HS-27A (cell line): Measurements from ENCODE around the gene RNF112.

ENCODE experiments used
- DNase-seq: peaks from one replicate; pipeline ENCODE4 v3.0.0-alpha.2; 2012; ENCODE audit warnings: low read depth, missing footprints

RNF112 gene

DNA sequence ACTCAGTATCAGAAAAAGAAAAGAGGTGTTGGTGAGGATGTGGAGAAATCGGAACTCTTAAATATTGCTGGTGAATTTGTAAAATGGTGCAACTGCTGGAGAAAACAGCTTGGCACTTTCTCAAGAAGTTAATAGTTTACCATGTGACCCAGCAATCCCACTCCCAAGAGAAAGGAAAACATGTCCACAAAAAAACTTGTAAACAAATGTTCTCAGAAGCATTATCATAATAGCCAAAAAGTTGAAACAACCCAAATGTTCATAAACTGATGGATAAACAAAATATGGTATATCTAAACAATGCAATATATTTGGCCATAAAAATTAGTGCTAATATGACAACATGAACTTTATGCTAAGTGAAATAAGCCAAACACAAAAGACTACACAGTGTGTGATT lies 35.3 kb upstream of the RNF112 start:
- no peak for DNase-seq

DNA sequence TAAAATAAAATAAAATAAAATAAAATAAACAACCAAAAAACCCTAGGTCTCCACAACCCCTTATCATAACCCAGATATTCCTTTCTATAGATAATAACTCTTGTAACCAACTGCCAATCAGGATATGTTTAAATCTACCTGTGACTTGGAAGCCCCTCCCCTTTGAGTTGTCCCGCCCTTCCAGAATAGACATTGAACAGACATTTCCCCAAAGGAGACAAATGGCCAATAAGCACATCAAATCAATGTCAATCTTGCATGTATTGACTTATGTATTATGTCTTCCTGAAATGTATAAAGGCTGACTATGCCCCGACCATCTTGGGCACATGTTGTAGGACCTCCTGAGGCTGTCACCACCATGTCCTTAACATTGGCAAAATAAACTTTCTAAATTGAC lies 34.2 kb upstream of the RNF112 start:
- DNase-seq: no peak

DNA sequence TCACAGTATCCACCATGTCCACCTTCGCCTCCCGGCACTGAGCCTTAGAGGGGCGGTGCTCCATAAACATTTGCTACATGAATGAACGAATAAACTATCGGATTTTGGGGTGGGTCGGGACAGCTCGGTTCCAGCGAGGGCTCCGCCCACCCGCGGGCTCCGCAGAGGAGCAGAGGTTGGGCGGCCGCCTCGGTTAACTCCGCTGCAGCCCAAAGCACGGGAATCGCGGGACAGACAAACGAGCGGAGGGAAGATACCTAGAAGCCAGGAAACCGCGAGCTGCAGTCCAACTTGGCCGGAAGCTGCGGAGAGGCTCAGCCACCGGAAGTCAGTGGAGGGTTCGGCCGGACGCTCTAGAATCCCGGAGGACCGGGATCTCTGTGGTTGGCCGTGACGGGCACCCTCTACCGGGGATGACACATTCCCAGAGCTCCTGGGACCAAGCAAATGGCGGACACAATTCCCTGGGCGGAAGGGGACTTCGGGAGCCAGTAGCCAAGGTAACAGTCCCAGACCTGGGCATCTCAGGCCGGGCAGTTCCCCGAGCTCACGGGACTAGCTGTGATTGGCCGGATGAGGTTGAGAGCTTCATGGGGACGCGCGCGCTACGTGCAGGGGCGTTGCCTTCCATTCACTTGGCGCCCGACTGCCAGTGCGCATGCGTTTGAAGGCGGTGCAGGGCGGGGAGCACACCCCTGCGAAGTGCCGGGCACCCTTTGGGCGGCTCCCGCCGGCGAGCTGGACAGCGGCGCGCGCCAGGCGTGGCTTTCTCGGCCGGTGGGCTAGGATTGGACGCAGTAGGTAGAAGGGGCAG lies 33.2 kb upstream of the RNF112 start:
- peak; percentile 100 for DNase-seq

DNA sequence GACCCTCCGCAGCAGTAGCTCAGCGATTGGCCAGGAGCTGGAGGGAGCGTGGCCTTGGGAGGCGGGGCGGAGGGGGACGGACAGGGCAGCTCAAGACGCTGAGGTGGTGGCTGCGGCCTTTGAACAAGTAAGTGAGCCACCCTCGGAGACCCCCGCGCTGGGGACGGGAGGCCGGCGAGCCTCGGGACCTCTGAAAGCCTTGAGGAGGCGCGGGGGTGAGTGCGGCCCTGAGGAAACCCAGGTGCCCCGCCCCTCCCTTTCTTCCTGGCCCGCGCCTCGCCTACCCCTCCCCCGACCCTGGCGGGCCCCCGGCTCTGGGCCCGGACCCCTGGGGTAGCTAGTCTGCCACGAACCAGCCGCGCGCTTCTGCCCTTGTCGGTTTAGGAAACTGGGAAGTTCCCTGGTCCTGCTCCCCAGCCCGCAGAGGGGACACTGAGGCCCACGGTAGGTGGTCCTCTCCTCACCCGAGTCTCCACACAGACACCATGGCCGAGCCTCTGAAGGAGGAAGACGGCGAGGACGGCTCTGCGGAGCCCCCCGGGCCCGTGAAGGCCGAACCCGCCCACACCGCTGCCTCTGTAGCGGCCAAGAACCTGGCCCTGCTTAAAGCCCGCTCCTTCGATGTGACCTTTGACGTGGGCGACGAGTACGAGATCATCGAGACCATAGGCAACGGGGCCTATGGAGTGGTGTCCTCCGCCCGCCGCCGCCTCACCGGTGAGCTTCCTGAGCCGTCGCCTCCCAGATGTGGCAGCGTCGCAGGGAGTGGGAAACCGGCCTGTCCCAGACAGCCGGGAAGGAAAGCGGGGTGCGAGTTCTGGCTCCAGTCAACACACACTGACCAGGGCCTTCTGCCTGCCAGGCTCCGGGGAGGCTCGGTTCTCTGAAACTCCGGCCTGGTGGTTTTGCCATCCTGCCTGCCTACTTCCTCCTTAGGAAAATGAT lies 32.3 kb upstream of the RNF112 start, which contains the start of gene MAPK7:
TSS of gene MAPK7 (plus strand) at position 83 of the 945 bp plus-strand sequence. CDS start at position 486, 403 bp downstream.
- no peak for DNase-seq

DNA sequence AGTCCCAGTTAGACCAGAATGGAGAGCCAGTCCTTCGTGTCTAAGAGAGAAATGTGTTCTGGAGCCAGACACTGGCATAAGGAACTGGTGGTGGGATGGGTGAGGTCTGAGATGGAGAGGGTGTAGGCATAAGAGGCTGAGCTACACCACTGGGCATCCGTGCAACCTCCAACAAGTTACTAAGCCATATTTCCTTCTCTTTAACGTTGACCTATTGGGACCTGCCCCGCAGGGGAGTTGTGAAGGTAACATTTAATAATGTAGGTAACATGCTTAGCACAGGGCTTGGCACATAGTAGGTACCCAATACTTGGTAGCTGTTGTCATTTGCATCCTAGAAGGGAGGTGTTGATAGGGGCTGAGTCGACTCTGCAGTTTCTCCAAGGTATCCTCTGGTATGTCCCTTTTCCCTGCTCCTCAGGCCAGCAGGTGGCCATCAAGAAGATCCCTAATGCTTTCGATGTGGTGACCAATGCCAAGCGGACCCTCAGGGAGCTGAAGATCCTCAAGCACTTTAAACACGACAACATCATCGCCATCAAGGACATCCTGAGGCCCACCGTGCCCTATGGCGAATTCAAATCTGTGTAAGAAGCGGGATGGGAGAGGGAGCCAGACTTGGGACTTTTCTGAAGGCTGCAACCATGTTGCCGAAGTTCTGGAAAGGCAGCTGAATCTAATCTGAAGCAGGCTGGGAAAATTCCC lies 31.5 kb upstream of the RNF112 start:
- DNase-seq: no peak

DNA sequence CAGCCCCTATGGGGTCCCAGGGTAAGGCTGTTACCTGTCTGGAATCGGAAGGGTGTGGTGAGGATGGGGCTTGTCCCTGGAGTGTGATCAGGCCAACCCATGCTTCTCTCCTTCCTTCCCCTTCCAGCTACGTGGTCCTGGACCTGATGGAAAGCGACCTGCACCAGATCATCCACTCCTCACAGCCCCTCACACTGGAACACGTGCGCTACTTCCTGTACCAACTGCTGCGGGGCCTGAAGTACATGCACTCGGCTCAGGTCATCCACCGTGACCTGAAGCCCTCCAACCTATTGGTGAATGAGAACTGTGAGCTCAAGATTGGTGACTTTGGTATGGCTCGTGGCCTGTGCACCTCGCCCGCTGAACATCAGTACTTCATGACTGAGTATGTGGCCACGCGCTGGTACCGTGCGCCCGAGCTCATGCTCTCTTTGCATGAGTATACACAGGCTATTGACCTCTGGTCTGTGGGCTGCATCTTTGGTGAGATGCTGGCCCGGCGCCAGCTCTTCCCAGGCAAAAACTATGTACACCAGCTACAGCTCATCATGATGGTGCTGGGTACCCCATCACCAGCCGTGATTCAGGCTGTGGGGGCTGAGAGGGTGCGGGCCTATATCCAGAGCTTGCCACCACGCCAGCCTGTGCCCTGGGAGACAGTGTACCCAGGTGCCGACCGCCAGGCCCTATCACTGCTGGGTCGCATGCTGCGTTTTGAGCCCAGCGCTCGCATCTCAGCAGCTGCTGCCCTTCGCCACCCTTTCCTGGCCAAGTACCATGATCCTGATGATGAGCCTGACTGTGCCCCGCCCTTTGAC lies 30.3 kb upstream of the RNF112 start:
- DNase-seq: no peak

DNA sequence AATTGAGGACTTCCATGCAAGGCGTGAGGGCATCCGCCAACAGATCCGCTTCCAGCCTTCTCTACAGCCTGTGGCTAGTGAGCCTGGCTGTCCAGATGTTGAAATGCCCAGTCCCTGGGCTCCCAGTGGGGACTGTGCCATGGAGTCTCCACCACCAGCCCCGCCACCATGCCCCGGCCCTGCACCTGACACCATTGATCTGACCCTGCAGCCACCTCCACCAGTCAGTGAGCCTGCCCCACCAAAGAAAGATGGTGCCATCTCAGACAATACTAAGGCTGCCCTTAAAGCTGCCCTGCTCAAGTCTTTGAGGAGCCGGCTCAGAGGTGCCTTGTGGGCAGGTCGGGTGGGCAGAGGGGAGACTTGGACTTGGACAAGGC lies 29.7 kb upstream of the RNF112 start:
- no peak for DNase-seq

DNA sequence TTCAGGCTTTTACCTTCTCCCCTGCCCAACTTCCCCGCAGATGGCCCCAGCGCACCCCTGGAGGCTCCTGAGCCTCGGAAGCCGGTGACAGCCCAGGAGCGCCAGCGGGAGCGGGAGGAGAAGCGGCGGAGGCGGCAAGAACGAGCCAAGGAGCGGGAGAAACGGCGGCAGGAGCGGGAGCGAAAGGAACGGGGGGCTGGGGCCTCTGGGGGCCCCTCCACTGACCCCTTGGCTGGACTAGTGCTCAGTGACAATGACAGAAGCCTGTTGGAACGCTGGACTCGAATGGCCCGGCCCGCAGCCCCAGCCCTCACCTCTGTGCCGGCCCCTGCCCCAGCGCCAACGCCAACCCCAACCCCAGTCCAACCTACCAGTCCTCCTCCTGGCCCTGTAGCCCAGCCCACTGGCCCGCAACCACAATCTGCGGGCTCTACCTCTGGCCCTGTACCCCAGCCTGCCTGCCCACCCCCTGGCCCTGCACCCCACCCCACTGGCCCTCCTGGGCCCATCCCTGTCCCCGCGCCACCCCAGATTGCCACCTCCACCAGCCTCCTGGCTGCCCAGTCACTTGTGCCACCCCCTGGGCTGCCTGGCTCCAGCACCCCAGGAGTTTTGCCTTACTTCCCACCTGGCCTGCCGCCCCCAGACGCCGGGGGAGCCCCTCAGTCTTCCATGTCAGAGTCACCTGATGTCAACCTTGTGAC lies 29.1 kb upstream of the RNF112 start:
- no peak for DNase-seq

DNA sequence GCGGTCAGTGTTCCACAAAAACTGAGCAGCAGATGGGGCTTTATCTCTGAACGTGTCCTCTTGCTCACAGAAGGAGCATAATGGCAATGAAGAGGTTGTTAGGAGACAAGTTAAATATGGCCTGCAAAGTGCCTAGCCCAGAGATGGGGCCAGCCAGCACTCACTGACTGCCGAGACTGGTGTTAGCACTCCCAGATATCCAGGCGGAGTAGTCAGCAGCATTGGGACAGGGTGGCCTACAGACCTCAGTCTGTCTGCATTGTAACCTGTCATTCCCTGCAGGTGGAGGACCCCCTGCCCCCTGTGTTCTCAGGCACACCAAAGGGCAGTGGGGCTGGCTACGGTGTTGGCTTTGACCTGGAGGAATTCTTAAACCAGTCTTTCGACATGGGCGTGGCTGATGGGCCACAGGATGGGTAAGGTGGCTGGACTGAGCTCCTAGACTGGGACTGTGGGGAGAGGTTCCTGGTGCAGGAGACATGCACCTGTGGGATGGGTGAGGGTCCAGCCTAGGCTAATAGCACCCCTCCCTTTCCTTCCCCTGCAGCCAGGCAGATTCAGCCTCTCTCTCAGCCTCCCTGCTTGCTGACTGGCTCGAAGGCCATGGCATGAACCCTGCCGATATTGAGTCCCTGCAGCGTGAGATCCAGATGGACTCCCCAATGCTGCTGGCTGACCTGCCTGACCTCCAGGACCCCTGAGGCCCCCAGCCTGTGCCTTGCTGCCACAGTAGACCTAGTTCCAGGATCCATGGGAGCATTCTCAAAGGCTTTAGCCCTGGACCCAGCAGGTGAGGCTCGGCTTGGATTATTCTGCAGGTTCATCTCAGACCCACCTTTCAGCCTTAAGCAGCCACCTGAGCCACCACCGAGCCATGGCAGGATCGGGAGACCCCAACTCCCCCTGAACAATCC lies 28.2 kb upstream of the RNF112 start:
- no peak for DNase-seq

DNA sequence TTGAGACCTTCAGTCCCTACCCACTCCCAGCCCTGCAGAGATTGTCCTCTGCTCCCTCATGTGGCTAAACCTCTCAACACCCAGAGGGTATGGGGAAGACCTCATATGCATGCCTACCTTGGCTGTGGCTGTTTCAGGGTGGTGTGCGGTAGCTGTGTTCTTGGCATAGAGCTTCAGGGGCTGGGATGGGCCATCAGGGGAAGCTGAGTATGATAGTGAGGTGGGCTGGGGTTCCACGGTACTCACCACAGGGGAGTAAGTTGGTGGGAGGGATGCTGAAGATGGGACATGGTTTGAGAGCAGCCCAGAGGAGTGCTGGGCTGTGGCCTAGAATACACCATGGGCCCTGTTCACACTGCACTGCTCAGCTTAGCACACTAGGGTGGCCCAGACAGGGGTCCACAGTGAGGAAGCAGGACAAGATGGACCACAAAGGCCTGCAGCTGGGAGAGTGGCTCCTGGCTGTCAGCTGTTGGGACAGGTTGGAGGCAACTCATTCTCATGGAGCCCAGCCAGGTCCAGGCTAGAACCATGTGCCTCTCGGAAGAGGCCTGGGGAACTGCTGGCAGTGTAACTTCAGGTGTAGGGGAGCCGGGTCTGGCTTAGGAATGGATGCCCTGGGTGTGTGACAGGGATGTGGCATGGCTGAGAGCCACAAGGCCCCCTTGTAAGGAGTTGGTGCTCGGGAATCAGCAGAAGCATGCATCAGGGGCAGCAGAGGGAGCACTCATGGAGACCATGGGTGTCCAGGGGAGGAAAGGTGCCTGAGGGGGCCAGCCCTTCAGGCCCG lies 27.2 kb upstream of the RNF112 start:
- DNase-seq: no peak

DNA sequence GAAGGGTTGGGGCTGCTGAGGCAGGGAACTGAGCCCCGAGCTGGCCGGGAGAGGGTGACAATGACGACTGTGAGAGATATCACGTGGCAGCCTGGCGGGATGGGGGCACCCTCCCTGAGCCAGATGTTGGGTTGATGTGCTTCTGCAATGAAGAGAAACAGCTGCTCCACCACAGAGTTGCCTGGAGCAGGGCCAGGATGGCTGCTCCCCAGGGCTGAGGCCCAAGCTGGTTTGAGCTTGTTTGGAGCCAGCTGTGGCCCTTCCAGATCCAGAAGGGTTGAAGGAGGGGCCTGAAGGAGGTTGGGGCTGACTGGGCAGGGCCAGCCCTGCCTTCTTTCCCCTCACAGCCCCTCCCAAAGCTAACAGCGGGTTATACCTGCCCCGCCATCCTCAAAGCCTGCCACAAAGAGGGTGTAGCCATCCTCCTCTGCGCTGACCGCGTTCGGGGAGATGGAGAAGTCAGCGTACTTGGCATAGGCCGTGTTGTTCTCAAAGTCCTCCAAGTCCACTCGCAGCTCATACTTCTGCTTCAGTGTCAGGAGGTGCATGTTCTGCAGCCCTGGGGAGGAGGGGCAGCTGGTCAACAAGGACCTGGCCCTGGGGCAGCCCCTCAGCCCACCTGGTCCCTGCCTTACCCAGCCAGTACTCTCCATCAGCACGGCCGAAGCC lies 26.2 kb upstream of the RNF112 start:
- no peak for DNase-seq

DNA sequence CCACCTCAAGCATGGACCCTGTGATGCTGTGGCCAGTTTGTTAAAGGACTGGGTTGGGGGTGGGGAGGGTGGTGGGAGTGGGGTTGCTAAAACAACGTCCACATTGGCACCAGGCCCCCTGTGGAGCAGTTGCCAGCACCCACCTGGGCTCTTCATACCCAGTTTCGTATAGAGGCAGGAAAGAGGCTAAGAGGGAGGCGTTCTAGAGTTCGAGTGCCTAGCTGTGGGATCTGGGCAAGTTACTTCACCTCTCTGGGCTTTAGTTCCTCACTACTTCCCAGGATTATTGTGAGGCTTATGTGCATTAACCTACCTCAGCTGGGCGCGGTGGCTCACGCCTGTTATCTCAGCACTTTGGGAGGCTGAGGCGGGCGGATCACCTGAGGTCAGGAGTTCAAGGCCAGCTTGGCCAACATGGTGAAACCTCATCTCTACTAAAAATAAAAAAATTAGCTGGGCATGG lies 25.5 kb upstream of the RNF112 start:
- no peak for DNase-seq

DNA sequence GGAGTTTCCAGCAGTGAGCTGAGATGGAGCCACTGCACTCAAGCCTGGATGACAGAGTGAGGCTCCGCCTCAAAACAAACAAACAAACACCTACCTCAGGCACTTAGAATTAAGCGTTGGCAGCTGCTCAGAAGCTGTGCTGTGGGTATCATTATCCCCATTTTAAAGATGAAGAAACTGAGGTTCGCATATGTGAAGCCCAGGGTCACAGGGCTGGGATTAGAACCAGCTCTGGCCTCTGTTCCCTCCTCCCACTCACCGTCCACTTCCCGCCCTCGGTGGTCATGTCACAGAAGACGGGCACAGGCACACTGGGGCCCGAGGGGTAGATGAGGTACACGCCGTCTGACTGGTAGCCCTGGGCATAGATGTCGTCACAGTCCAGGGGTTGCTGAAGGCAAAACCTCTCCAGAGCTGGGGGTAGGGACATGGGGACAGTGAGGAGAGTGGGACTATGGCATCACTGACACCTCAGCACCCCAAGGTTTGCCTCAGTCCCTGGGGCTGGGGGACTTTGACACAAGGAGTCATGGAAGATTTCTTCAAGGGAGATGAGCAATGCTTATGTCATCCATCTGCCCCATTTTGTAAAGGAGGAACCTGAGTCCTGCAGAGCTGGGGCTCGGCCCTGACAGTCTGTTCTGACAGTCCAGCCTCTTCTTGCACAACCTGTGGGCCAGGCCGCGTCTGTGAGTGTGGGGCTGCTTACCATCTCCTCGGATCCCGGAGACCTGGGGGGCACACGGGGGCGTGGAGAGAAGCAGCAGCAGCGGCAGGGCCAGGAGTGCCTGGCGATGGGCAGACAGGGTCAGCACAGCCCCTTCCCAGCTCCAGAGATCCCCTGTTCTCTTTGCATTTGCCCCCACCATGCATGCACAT lies 24.7 kb upstream of the RNF112 start:
- DNase-seq: no peak

DNA sequence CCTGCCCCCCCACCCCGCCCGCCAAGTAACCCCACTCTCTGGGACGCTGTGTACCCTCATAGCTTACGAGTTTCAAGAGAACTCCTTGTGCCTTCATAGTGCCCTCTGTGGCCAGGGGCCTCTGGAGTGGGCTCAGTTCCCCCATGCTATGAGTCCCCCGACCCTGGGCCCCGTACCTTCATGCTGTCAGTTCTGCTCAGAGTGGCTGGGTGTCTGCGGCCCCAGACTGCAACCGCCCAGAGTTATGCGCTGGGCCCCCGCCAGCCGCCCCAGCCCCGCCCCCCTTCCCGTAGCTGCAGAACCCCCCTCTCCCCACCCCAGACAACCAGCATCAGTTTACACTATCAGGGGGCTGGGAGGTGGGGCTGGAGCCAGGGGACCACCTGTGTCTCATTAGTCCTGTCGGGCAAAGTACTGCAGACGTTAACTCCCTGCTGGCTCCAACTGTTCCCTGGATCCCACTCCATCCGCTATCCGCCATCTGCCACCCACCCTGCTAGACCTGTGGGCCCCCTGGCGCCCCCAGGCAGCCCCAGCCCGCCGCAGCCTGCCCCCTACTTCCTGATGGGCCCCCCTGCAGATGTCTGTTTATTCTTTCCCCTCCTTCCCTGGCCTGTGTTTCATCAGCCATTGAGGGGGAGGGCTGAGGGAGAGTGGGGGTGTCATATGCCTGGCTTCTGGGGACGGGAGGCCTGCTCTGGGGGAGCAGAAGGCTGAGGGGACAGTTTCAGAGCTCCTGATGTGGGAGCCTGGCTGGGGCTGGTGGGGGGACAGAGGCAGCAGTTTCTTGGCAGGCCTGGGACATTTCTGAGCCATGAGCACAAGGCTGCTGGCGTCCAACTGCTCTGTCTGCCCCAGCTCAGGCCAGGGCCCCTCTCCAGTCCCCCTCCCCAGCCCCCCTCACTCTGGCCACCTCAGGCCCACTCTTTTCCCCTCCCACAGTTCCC lies 23.8 kb upstream of the RNF112 start, which contains the start of gene MFAP4:
TSS of gene MFAP4 (minus strand) at position 217 of the 947 bp plus-strand sequence. CDS start at position 182, 35 bp downstream.
- no peak for DNase-seq

DNA sequence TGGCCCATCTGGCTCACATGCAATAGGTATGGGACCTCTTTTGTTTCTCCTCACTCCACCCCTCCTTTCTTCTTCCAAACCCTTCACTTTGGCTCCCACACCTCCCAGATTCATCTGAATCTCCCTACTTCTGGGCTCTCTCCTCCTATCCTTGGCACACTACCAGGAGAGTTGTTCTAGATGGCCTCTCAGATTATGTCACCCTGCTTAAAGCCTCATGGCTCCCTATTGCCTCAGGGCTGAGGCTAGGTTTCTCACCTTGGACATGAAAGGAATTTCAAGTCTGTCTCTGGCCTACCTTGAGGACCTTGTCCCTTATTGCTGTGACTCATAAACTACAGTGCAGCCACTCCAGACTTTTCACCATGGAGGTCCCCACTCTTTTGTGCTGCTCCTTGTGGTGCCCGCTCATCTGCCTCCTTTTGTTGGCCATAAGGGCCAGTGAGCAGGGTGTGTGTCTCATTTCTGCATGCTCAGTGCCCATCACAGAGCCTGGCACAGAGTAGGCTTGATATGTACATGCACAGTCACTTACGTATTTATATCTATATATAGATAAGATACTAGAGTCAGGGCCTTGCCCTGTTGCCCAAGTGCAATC lies 23.0 kb upstream of the RNF112 start:
- no peak for DNase-seq
